Activated CD8-positive, alpha-beta T cell treated with anti-CD3 and anti-CD28 coated beads, Interleukin-2, amount 10 ng/mL, durations not matched to agents 7 days and 5 days (primary cell): ENCODE data around the gene GDPD5. TPM values are rescaled to one million over a fixed set of nuclear protein-coding genes. Genes with fewer than 3 reads are reported as not detected.

Experiments
- ATAC-seq: fragments of 150-1000 bp; cut with Tn5 transposase; one replicate; pipeline ENCODE4 v1.10.0; 2021; ENCODE audit warnings: moderate library complexity
- CTCF ChIA-PET: fragments of 350-600 bp; sonication (Branson Sonifier 250); formaldehyde crosslinking; loops from one replicate; lab custom pipeline; 2021; ENCODE audit warnings: antibody characterized with exemption; lab: Charles Lee
- POLR2A ChIA-PET: fragments of 350-600 bp; sonication (Branson Sonifier 250); formaldehyde crosslinking; loops from one replicate; lab custom pipeline; 2021; ENCODE audit warnings: antibody characterized with exemption; lab: Charles Lee
- DNase-seq: peaks from one replicate; pipeline ENCODE4 v3.0.0-alpha.2; 2020
- H3K27ac Mint-ChIP-seq: one replicate; pipeline ENCODE4 v1.8.0; 2021; ENCODE audit warnings: mild to moderate bottlenecking, mixed read lengths
- H3K27me3 Mint-ChIP-seq: one replicate; pipeline ENCODE4 v1.8.0; 2021; ENCODE audit warnings: low read depth, mixed read lengths
- H3K36me3 Mint-ChIP-seq: one replicate; pipeline ENCODE4 v1.8.0; 2021; ENCODE audit warnings: low read depth, mixed read lengths
- H3K4me1 Mint-ChIP-seq: one replicate; pipeline ENCODE4 v1.8.0; 2021; ENCODE audit warnings: low read depth, mixed read lengths
- H3K4me3 Mint-ChIP-seq: one replicate; pipeline ENCODE4 v1.8.0; 2021; ENCODE audit warnings: mild to moderate bottlenecking, mixed read lengths
- H3K9me3 Mint-ChIP-seq: one replicate; pipeline ENCODE4 v1.8.0; 2022; ENCODE audit warnings: mixed read lengths; ENCODE audit not compliant: insufficient read depth
- total RNA-seq, 2 experiments: library from RNA; stranded (reverse); gene quantifications; one replicate each; pipeline ENCODE4 v1.2.3, GENCODE V29; 2021

The GDPD5 gene
- 10 to 100 TPM; 23.1 to 26.6 TPM for total RNA-seq

- ChIA-PET CTCF (interaction anchor here (0.6 to 13.0 kb wide), 18 partner anchors 9 to 117 kb away, joined by 3 to 237 read pairs (median 4); no protein-coding TSS in a partner anchor), POLR2A (interaction anchor here (0.6 to 1.0 kb wide), 2 partner anchors 84 to 173 kb away, joined by 3 to 4 read pairs; no protein-coding TSS in a partner anchor)
- DNase-seq (peak; percentile 88), ATAC-seq (peak; percentile 90)
- H3K9me3 Mint-ChIP-seq = no peaks in the 10 kb centered on the region
- H3K27me3 Mint-ChIP-seq = peaks cover 28% of the 10 kb centered on the region
- H3K27ac Mint-ChIP-seq = peak within 1 kb of the TSS; percentile 69
- H3K4me1 Mint-ChIP-seq = peaks cover 27% of the 10 kb centered on the region
- H3K4me3 Mint-ChIP-seq = peak within 1 kb of the TSS; percentile 82
- H3K36me3 Mint-ChIP-seq = no peaks in the 10 kb centered on the region
These were observed at the start of gene GDPD5 for GRCh38 chr11:75525433-75526191. GDPD5 (minus strand) TSS chr11:75525941; CDS start chr11:75477735, 48,206 bp downstream.

- CTCF ChIA-PET = interaction anchor here (0.7 to 1.9 kb wide), 8 partner anchors 9 to 131 kb away, joined by 3 to 18 read pairs (median 4); no protein-coding TSS in a partner anchor
- Mint-ChIP-seq H3K27ac (no peak overlapping the region), H3K4me3 (no peak overlapping the region), H3K27me3 (no peaks in the 10 kb centered on the region), H3K9me3 (no peaks in the 10 kb centered on the region), H3K36me3 (peaks cover 2% of the 10 kb centered on the region), H3K4me1 (peaks cover 14% of the 10 kb centered on the region)
- POLR2A ChIA-PET = interaction anchor here (0.9 kb wide), 1 partner anchor 12 kb away, joined by 3 read pairs; no protein-coding TSS in a partner anchor
- DNase-seq (no peak), ATAC-seq (no peak)
These were observed 49.2 kb upstream of the GDPD5 start for GRCh38 chr11:75574698-75575602.

- ATAC-seq = no peak
- no peak for DNase-seq
- no peak overlapping the region for H3K27ac Mint-ChIP-seq
- no peaks in the 10 kb centered on the region for H3K9me3 Mint-ChIP-seq
- H3K27me3 Mint-ChIP-seq = no peaks in the 10 kb centered on the region
- CTCF ChIA-PET = no interaction called here
- POLR2A ChIA-PET = no interaction called here
- peaks cover 11% of the 10 kb centered on the region for H3K36me3 Mint-ChIP-seq
- peaks cover 9% of the 10 kb centered on the region for H3K4me1 Mint-ChIP-seq
- H3K4me3 Mint-ChIP-seq = no peak overlapping the region
These were observed 47.0 kb upstream of the GDPD5 start for GRCh38 chr11:75572744-75573143.

- Mint-ChIP-seq H3K36me3 (peaks cover 11% of the 10 kb centered on the region), H3K27me3 (no peaks in the 10 kb centered on the region), H3K9me3 (no peaks in the 10 kb centered on the region), H3K4me1 (peaks cover 11% of the 10 kb centered on the region), H3K27ac (no peak overlapping the region), H3K4me3 (no peak overlapping the region)
- ChIA-PET CTCF (no interaction called here), POLR2A (interaction anchor here (0.9 kb wide), 1 partner anchor 44 kb away, joined by 3 read pairs; no protein-coding TSS in a partner anchor)
- ATAC-seq = no peak
- DNase-seq = no peak
These were observed 45.9 kb upstream of the GDPD5 start for GRCh38 chr11:75571625-75572024.

- ChIA-PET POLR2A (interaction anchor here (0.9 to 1.1 kb wide), 2 partner anchors 9 to 43 kb away, joined by 3 read pairs; partner anchors contain the start of gene SERPINH1), CTCF (interaction anchor here (1.1 kb wide), 1 partner anchor 135 kb away, joined by 3 read pairs; no protein-coding TSS in a partner anchor)
- H3K27me3 Mint-ChIP-seq = no peaks in the 10 kb centered on the region
- DNase-seq = no peak
- H3K4me1 Mint-ChIP-seq = peaks cover 13% of the 10 kb centered on the region
- H3K36me3 Mint-ChIP-seq = peaks cover 11% of the 10 kb centered on the region
- H3K27ac Mint-ChIP-seq = no peak overlapping the region
- H3K9me3 Mint-ChIP-seq = no peaks in the 10 kb centered on the region
- no peak overlapping the region for H3K4me3 Mint-ChIP-seq
- no peak for ATAC-seq
These were observed 44.9 kb upstream of the GDPD5 start for GRCh38 chr11:75570559-75571139.

- peaks cover 30% of the 10 kb centered on the region for H3K4me1 Mint-ChIP-seq
These were observed 43.0 kb upstream of the GDPD5 start for GRCh38 chr11:75568616-75569219.

GRCh38 chr11:75567971-75568370 lies 42.2 kb upstream of the GDPD5 start:
- Mint-ChIP-seq H3K27me3 (no peaks in the 10 kb centered on the region), H3K27ac (no peak overlapping the region), H3K9me3 (no peaks in the 10 kb centered on the region), H3K4me1 (peaks cover 38% of the 10 kb centered on the region), H3K4me3 (no peak overlapping the region), H3K36me3 (peaks cover 11% of the 10 kb centered on the region)
- ChIA-PET POLR2A (no interaction called here), CTCF (interaction anchor here (3.1 kb wide), 1 partner anchor 8 kb away, joined by 18 read pairs; no protein-coding TSS in a partner anchor)
- DNase-seq (no peak), ATAC-seq (no peak)

More at GRCh38 chr11:75568616-75569219, 43.0 kb upstream of the GDPD5 start:
- Mint-ChIP-seq H3K27me3 (no peaks in the 10 kb centered on the region), H3K27ac (no peak overlapping the region), H3K9me3 (no peaks in the 10 kb centered on the region), H3K4me3 (no peak overlapping the region), H3K36me3 (peaks cover 11% of the 10 kb centered on the region)
- ChIA-PET CTCF (interaction anchor here (1.0 kb wide), 1 partner anchor 9 kb away, joined by 3 read pairs; no protein-coding TSS in a partner anchor), POLR2A (no interaction called here)
- ATAC-seq (no peak), DNase-seq (no peak)

GRCh38 chr11:75566763-75567279 lies 41.1 kb upstream of the GDPD5 start:
- Mint-ChIP-seq H3K27me3 (no peaks in the 10 kb centered on the region), H3K4me1 (peaks cover 48% of the 10 kb centered on the region), H3K27ac (no peak overlapping the region), H3K4me3 (no peak overlapping the region), H3K36me3 (peaks cover 11% of the 10 kb centered on the region), H3K9me3 (no peaks in the 10 kb centered on the region)
- ChIA-PET POLR2A (no interaction called here), CTCF (interaction anchor here (1.3 to 3.1 kb wide), 7 partner anchors 9 to 158 kb away, joined by 3 to 18 read pairs (median 5); no protein-coding TSS in a partner anchor)
- DNase-seq (no peak), ATAC-seq (no peak)

- Mint-ChIP-seq H3K4me3 (no peak overlapping the region), H3K36me3 (peaks cover 11% of the 10 kb centered on the region), H3K27me3 (no peaks in the 10 kb centered on the region), H3K27ac (peak overlapping the region; percentile 80), H3K4me1 (peaks cover 55% of the 10 kb centered on the region), H3K9me3 (no peaks in the 10 kb centered on the region)
- CTCF ChIA-PET = interaction anchor here (0.8 to 3.1 kb wide), 11 partner anchors 8 to 158 kb away, joined by 3 to 18 read pairs (median 4); no protein-coding TSS in a partner anchor
- DNase-seq (peak; percentile 66), ATAC-seq (no peak)
- POLR2A ChIA-PET = no interaction called here
These were observed 40.4 kb upstream of the GDPD5 start for GRCh38 chr11:75565916-75566762.
